Endothelial cell of umbilical vein (primary cell): ENCODE results near the gene OR6C76. TPM values are rescaled to one million over a fixed set of nuclear protein-coding genes. Genes with fewer than 3 reads are reported as not detected.

Experiments
- BruUV-seq: library from RNA; stranded (reverse); fragments of 400-500 nt; replicated peaks from 2 replicates; lab custom pipeline; 2021; lab: Mats Ljungman, UMichigan
- CTCF ChIA-PET: fragments of 300-600, 350-600 bp; sonication (Branson Sonifier 250); formaldehyde crosslinking; loops from one replicate; lab custom pipeline; 2021; ENCODE audit warnings: antibody characterized with exemption, inconsistent platforms; lab: Charles Lee
- POLR2A ChIA-PET: fragments of 300-600, 350-600 bp; sonication (Branson Sonifier 250); formaldehyde crosslinking; loops from one replicate; lab custom pipeline; 2021; ENCODE audit warnings: antibody characterized with exemption, inconsistent platforms; lab: Charles Lee
- DNase-seq: peaks from one replicate; pipeline ENCODE4 v3.0.0-alpha.2; 2011; ENCODE audit warnings: low read depth, low spot score
- FAIRE-seq: peaks from 2 replicates; lab custom pipeline; 2011; peaks lifted over from hg19 to GRCh38; lab: Jason Lieb, UNC
- H2AFZ ChIP-seq: 2 replicates; pipeline ENCODE4 v1.6.0; 2012; ENCODE audit warnings: low read depth, low read length, control low read depth, inconsistent platforms
- H3K27ac ChIP-seq: 2 replicates; pipeline ENCODE4 v1.5.1; 2011; ENCODE audit warnings: low read depth, mild to moderate bottlenecking, control low read depth, low read length, moderate library complexity; ENCODE audit not compliant: insufficient read depth
- H3K27me3 ChIP-seq, 2 experiments: 2 replicates each; pipeline versions ENCODE4 v1.6.0 to v1.6.1; 2011; ENCODE audit warnings: low read length in 2 of 2, mixed read lengths in 1 of 2; ENCODE audit not compliant: control insufficient read depth in 2 of 2, insufficient read depth in 2 of 2
- H3K36me3 ChIP-seq, 2 experiments: 2 replicates in 1 of 2; 3 replicates in 1 of 2; pipeline ENCODE4 v1.5.1; 2011; ENCODE audit warnings: low read length in 2 of 2, mild to moderate bottlenecking in 1 of 2, moderate library complexity in 1 of 2; ENCODE audit not compliant: control insufficient read depth in 2 of 2, insufficient read depth in 2 of 2; ENCODE audit errors: extremely low read depth in 1 of 2
- H3K4me1 ChIP-seq: 3 replicates; pipeline ENCODE4 v1.5.1; 2011; ENCODE audit warnings: mild to moderate bottlenecking, low read length; ENCODE audit not compliant: control insufficient read depth, insufficient read depth; ENCODE audit errors: extremely low read depth
- H3K4me2 ChIP-seq: 2 replicates; pipeline ENCODE4 v1.6.1; 2011; ENCODE audit warnings: low read length, control low read depth, mixed read lengths; ENCODE audit not compliant: insufficient read depth
- H3K4me3 ChIP-seq, 3 experiments: fragments of 200-600 bp in 1 of 3; sonication (generic), shearing (Covaris generic) in 1 of 3; replicated peaks in 1 of 3; 2 replicates each; pipeline ENCODE4 v1.5.1; 2011 to 2016; ENCODE audit warnings: control low read depth in 3 of 3, low read length in 3 of 3, mild to moderate bottlenecking in 2 of 3, inconsistent platforms in 1 of 3, low read depth in 1 of 3, moderate library complexity in 1 of 3; ENCODE audit not compliant: insufficient read depth in 1 of 3
- H3K79me2 ChIP-seq: 2 replicates; pipeline ENCODE4 v1.6.0; 2012; ENCODE audit warnings: low read length, inconsistent platforms; ENCODE audit not compliant: control insufficient read depth, insufficient read depth
- H3K9ac ChIP-seq: replicated peaks from 2 replicates; pipeline ENCODE3; 2011; ENCODE audit warnings: low read length, control low read depth; ENCODE audit not compliant: insufficient read depth; ENCODE audit errors: extremely low read depth
- H3K9me1 ChIP-seq: replicated peaks from 3 replicates; pipeline ENCODE4 v1.6.0; 2011; ENCODE audit warnings: mild to moderate bottlenecking, low read length; ENCODE audit not compliant: control insufficient read depth, insufficient read depth; ENCODE audit errors: extremely low read depth
- H3K9me3 ChIP-seq: replicated peaks from 2 replicates; pipeline ENCODE4 v1.5.1; 2012; ENCODE audit warnings: low read length, inconsistent platforms; ENCODE audit not compliant: control insufficient read depth, insufficient read depth
- H4K20me1 ChIP-seq: replicated peaks from 2 replicates; pipeline ENCODE3; 2011; ENCODE audit warnings: mild to moderate bottlenecking, low read length; ENCODE audit not compliant: control insufficient read depth, insufficient read depth; ENCODE audit errors: extremely low read depth
- EZH2 ChIP-seq: IDR thresholded peaks from 2 replicates; pipeline ENCODE4 v1.6.1; 2012; ENCODE audit warnings: borderline replicate concordance, low read depth, mild to moderate bottlenecking, moderate library complexity, low read length, inconsistent platforms; ENCODE audit not compliant: severe bottlenecking
- FOS ChIP-seq: IDR thresholded peaks from 2 replicates; pipeline ENCODE4 v1.6.1; 2011; ENCODE audit warnings: mild to moderate bottlenecking, low read length, moderate library complexity, borderline replicate concordance; ENCODE audit not compliant: insufficient read depth
- GATA2 ChIP-seq: IDR thresholded peaks from 2 replicates; pipeline ENCODE4 v1.7.0; 2011; ENCODE audit warnings: low read depth, mild to moderate bottlenecking, moderate library complexity, mixed read lengths, low read length; ENCODE audit not compliant: insufficient read length, insufficient read depth
- JUN ChIP-seq: IDR thresholded peaks from 2 replicates; pipeline ENCODE4 v1.6.1; 2011; ENCODE audit warnings: borderline replicate concordance, low read depth; ENCODE audit not compliant: insufficient read length, insufficient read depth
- MYC ChIP-seq: IDR thresholded peaks from one replicate; pipeline ENCODE4 v1.6.1; 2011; ENCODE audit warnings: mild to moderate bottlenecking, low read depth, low read length
- POLR2A ChIP-seq: IDR thresholded peaks from 2 replicates; pipeline ENCODE4 v1.6.1; 2012; ENCODE audit warnings: low read depth, mild to moderate bottlenecking, control low read depth, low read length
- POLR2AphosphoS5 ChIP-seq: IDR thresholded peaks from 2 replicates; pipeline ENCODE4 v1.6.1; 2012; ENCODE audit warnings: low read depth, mild to moderate bottlenecking, control low read depth, low read length, moderate library complexity; ENCODE audit not compliant: insufficient read depth
- dilution Hi-C: fragments of 300-500 bp; cut with MboI; formaldehyde crosslinking; loops from one replicate; pipeline ENCODE4 v1.15.0; 2019; ENCODE audit warnings: low sequenced_read_pairs; ENCODE audit not compliant: extremely low pct_ligation_motif_present
- intact Hi-C: fragments of 100-400 bp; cut with micrococcal nuclease; formaldehyde crosslinking; loops from one replicate; pipeline ENCODE4 v1.10.0; 2022
- polyA plus RNA-seq, 4 experiments: library from polyadenylated mRNA; depleted of rRNA in 3 of 4; stranded (reverse) in 3 of 4; unstranded in 1 of 4; fragments of >200 nt; gene quantifications; 2 replicates each; pipeline versions ENCODE4 v1.2.1 to v1.2.3, GENCODE V29; 2011 to 2012; ENCODE audit warnings: missing spikeins in 1 of 4
- total RNA-seq: library from RNA; stranded (reverse); gene quantifications from 2 replicates; pipeline ENCODE4 v1.2.3, GENCODE V29; 2021
- TF ChIP-seq, protein P1 (sequence below), 2 donors: IDR thresholded peaks; 1 replicate in 1 of 2; 2 replicates in 1 of 2; pipeline ENCODE4 v1.5.1; 2011; ENCODE audit warnings: low read length in 2 of 2, mild to moderate bottlenecking in 2 of 2, moderate library complexity in 2 of 2, control low read depth in 1 of 2, inconsistent platforms in 1 of 2, low read depth in 1 of 2; ENCODE audit not compliant: insufficient read depth in 1 of 2; ENCODE audit errors: extremely low read depth in 1 of 2
- TF ChIP-seq, protein P2 (sequence below): IDR thresholded peaks from 2 replicates; pipeline ENCODE4 v1.6.1; 2011; ENCODE audit not compliant: insufficient read depth, insufficient read length

Gene OR6C76
- total and polyA plus RNA-seq, 2 donors (not counting 3 experiments of a cell fraction or from before 2014, with no cell fraction given), result not detected

DNA sequence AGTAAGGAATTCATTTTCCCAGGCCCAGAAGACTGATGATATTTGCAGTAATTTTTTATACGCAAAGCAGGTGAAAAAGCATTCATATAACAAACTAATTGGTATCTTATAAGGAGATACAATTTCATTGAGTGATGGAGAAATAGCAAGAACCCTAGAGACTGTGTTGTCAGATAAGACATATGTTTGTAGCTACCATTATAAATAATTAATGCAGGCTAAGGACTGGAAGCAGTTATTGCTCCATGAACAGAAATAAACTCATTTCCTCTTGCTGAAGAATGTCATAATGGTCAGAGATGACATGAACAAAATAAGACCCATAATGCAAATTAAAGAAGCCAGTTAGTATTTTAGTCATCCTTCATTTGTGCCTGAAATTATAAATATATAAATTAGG lies 19.3 kb downstream of the OR6C76 start:
- BruUV-seq, result no TSS peak

More for the DNA sequence above, 19.3 kb downstream of the OR6C76 start:
- no peaks in the 10 kb centered on the region for H3K9me3 ChIP-seq
- H3K27ac ChIP-seq, result no peak overlapping the region
- ChIA-PET POLR2A (no interaction called here), CTCF (no interaction called here)
- no peaks in the 10 kb centered on the region for H3K9me1 ChIP-seq
- no peak overlapping the region for H3K4me2 ChIP-seq
- no peak overlapping the region for H3K9ac ChIP-seq
- dilution Hi-C loops (no loop called here), intact Hi-C loops (no loop called here)
- FAIRE-seq (no peak), DNase-seq (no peak)
- H3K79me2 ChIP-seq, result no peaks in the 10 kb centered on the region
- no peak overlapping the region for H2AFZ ChIP-seq
- no peaks in the 10 kb centered on the region for H4K20me1 ChIP-seq
- H3K4me1 ChIP-seq, result no peaks in the 10 kb centered on the region
- TF ChIP-seq JUN (no peak), GATA2 (no peak), MYC (no peak), POLR2AphosphoS5 (no peak), POLR2A (no peak), EZH2 (no peak), FOS (no peak)
- TF ChIP-seq, protein P1, sequence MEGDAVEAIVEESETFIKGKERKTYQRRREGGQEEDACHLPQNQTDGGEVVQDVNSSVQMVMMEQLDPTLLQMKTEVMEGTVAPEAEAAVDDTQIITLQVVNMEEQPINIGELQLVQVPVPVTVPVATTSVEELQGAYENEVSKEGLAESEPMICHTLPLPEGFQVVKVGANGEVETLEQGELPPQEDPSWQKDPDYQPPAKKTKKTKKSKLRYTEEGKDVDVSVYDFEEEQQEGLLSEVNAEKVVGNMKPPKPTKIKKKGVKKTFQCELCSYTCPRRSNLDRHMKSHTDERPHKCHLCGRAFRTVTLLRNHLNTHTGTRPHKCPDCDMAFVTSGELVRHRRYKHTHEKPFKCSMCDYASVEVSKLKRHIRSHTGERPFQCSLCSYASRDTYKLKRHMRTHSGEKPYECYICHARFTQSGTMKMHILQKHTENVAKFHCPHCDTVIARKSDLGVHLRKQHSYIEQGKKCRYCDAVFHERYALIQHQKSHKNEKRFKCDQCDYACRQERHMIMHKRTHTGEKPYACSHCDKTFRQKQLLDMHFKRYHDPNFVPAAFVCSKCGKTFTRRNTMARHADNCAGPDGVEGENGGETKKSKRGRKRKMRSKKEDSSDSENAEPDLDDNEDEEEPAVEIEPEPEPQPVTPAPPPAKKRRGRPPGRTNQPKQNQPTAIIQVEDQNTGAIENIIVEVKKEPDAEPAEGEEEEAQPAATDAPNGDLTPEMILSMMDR (IDR thresholded peaks at IDR 0.05; ENCODE audit: extremely low read depth in 1 of 2, insufficient read depth in 1 of 2, low read depth in 1 of 2, low read length in 2 of 2), result no peak
- TF ChIP-seq, protein P2, sequence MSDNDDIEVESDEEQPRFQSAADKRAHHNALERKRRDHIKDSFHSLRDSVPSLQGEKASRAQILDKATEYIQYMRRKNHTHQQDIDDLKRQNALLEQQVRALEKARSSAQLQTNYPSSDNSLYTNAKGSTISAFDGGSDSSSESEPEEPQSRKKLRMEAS, result no peak
- peaks cover 0 to 2% of the 10 kb centered on the region in 2 experiments for H3K27me3 ChIP-seq
- no peak overlapping the region for H3K4me3 ChIP-seq
- H3K36me3 ChIP-seq, result no peaks in the 10 kb centered on the region
